LoVo (cell line): ENCODE results near the gene PCED1B.
"Not testable (repeated sequence)": the region's sequence is repeated elsewhere in the genome, so short reads cannot be mapped to it uniquely, and the experiment has no call there.

Experiments used
- DNase-seq: peaks from one replicate; pipeline ENCODE4 v3.0.0-alpha.2; 2016; ENCODE audit warnings: low spot score

PCED1B gene

GRCh38 chr12:47206450-47207339, 127.3 kb downstream of the PCED1B start:
- DNase-seq: no peak

DNA sequence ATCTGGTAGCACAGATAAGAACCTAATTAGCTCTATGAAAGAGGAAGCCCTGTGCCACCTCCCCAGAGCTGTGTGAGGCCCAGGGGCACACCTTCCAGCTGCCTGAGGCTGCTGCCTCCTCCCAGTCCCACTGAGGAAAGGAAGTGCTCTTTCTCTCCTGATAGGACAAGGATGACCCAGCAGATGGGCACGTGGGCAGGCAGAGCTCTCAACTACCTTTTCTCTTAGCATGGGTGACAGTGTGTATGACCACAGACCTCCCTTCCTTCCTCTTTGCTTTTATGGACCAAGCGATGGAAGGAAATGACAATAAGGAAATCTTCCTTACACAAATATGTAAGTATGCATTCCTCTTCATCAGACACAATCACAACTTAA, 127.9 kb downstream of the PCED1B start:
- peak; percentile 48 for DNase-seq

GRCh38 chr12:47207829-47208248, 128.4 kb downstream of the PCED1B start:
- peak; percentile 39 for DNase-seq

DNA sequence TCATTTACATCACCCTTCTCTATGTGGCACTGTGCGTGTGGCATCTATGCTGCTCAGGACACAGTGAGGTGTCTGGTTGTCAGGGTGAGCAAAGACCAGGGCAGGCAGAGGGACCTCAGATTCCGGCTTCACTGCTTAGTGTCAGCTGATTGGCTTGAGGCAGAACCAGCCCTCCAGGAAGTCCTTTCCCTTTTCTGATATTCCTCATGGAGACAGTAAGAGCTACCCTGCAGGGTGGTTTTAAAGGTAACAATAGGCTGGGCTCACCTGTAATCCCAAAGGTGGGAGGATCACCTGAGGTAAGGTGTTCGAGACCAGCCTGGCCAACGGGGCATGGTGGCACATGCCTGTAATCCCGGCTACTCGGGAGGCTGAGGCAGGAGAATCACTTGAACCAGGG, 129.6 kb downstream of the PCED1B start:
- DNase-seq: no peak

GRCh38 chr12:47210776-47211175, 131.4 kb downstream of the PCED1B start:
- DNase-seq: no peak

DNA sequence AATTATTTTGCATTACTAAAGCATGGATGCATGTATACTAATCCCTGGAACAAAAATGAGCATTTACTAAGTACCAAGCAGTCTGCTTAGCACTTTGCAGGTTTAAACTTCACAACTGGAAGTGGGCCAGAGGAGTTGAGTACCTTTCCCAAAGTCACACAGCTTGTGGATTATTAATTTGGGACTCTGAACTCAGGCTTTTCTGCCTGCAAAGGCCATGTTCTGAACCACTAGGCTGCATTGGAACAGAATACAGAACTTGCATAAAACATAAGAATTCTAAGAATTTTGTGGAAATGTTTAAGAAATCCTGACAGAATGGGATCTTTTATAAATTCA, 133.2 kb downstream of the PCED1B start:
- DNase-seq: no peak

DNA sequence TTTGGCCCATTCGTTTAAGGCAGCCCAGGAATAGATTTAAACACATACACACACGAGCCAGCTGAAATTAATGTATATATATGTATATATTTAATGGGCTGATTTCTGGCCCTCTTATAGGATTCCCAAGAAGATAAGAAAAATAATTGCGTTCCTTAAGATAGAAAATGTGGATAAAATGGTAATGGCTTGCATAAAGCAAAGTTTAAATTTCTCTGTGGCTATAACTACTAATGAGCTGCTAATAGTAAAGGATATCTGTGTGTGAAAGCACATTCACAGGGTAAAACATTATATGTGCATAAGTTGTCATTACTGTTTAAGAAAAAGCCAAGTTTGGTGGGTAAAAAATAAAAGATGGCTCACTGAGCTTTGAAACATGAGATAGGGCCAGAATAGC, 134.0 kb downstream of the PCED1B start:
- no peak for DNase-seq

GRCh38 chr12:47214001-47214619, 134.7 kb downstream of the PCED1B start:
- DNase-seq: no peak

GRCh38 chr12:47214771-47215170, 135.3 kb downstream of the PCED1B start:
- DNase-seq: no peak

DNA sequence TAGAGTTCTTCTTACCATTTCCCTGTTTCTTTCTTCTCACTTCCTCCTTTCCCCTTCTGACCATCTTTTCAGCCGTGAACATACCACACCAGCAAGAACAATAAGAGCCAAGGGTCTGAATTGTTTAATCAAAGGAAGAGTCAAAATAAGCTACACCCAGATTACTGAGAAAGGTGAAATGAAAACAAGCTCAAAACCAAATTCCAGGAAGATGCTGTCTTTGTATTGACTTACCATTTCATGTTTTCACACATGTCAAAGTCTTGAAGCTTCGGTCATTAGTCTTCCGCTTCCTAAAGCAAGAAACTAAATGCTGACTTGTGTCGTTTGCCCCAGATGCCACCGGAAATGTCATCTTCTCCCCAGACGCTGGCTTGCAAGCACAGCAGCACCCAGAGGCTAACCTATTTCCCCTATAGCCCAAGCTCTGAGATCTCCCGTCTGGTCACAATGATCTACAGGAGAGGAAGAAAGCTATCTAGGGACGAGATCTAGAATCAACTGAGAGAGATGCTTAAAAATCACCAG, 136.8 kb downstream of the PCED1B start:
- DNase-seq: no peak

DNA sequence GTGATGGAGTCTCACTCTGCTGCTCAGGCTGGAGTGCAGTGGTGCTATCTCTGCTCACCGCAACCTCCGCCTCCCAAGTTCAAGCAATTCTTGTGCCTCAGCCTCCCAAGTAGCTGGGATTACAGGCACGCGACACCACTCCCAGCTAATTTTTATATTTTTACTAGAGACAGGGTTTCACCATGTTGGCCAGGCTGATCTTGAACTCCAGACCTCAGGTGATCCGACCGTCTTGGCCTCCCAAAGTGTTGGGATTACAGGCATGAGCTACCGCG, 138.1 kb downstream of the PCED1B start:
- DNase-seq: not testable (repeated sequence)

DNA sequence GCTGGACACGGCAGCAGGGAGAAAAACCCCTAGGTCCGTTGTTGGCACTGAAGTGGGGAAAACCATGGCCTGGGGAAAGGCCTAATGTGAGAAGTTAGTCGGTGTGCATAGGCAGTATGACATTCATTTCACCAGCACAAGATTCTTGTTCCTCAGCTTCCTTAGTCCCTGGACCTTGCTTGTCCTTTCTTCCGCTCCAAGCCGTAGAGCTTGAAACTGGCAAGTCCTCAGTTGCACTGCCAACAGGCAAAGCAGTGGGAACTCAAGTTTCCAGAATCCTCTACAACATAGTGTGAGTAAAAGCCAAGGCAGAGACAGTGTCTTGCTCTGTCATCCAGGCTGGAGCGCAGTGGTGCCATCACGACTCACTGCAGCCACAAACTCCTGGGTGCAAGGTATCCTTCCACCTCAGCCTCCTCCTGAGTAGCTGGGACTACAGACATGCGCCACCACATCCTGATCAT, 138.8 kb downstream of the PCED1B start:
- DNase-seq: no peak

DNA sequence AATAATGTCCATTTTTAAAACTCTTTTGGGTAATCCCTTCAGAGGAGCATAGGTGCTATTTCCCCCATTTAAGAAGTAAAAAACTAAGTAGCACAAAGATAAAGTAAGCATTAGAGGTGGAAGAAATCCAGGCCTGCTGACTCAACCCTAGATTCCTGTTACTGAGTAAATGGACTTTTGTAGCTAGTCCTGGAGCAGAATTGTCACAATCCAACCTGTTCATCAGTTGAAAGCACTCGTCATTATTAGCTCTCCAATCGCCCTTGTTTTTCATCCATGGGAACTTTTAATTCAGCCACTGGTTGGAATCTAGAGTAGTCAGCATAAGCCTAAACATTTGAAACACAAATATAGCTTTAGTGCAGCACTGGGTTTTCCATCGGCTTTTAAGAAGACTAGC, 139.8 kb downstream of the PCED1B start:
- peak; percentile 34 for DNase-seq

DNA sequence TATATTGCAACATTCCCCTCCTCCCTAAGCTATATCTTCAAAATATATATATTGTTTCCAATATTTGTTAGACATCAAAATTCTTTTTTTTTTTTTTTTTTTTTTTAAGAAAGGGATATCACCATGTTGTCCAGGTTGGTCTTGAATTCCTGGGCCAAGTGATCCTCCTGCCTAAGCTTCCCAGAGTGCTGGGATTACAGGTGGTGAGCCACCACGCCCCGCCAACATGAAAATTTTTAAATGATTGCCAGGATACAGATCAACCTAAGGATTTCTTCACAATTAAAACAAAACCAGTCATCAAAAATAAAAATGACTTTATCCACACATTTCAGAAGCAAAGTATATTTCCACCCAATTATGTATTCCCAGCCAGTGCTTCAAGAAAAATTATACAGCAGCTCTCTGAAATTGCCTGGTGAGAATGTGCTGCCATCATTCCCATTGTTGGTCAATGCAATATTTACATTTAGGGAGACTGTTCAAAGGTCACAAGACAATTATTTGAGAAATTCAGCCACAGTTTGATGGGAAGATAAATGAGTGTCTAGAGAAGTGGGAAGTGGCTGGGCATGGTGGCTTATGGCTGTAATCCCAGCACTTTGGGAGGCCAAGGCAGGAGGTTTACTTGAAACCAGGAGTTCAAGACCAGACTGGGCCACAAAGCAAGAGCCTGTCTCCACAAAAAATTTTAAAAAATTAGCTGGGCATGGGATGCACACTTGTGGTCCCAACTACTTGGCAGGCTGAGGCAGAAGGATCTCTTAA, 142.0 kb downstream of the PCED1B start:
- peak; percentile 84 for DNase-seq

GRCh38 chr12:47222520-47223030, 143.2 kb downstream of the PCED1B start:
- no peak for DNase-seq

GRCh38 chr12:47223031-47223847, 143.8 kb downstream of the PCED1B start:
- peak; percentile 63 for DNase-seq

GRCh38 chr12:47223848-47224213, 144.4 kb downstream of the PCED1B start:
- peak; percentile 64 for DNase-seq

DNA sequence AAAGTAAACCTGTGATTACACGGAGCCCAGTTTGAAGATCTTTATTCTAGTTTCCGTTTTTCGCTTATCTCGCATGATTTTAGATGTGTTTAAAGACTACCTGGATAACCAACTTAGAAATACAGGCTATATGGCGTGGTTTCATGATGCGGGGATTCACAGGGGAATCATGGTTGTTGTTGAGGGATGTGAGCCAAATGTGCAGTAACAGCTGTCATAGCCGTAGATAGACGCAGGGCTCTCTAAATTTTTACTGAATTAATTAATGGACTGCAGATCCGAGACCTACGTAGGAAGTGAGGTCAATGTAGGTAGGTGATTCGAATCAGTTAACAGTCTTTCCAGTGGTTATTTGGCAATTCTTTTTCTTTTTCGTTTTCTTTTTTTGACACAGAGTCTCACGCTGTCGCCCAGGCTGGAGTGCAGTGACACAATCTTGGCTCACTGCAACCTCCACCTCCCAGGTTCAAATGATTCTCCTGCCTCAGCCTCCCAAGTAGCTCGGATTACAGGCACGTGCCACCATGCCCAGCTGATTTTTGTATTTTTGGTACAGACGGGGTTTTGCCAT, 145.2 kb downstream of the PCED1B start:
- no peak for DNase-seq

DNA sequence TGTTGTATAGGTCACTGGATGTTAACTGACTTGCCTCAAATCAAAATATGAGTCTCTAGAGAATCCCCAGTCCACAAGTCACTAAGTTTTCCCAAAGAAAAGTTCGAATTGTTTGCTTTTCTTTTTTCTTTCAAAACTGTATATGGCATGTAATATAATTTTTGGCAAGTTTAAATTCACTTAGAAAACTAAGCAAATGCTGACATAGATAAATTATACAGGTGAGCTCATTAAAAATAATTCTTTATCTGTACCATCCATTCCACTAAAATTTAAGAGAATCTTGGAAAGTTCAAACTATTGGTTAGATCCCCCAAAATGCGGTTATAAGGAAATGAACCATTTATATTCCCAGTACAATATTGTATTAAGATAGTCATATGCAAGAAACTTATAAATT, 145.9 kb downstream of the PCED1B start:
- no peak for DNase-seq

GRCh38 chr12:47226199-47226598, 146.8 kb downstream of the PCED1B start:
- no peak for DNase-seq

- DNase-seq: no peak
Observed at GRCh38 chr12:47228802-47229201, 149.4 kb downstream of the PCED1B start.
